Testis (tissue), 2 donors: Measurements from ENCODE around the gene RXYLT1.

ENCODE experiments used
- POLR2A ChIP-seq: fragments of 450-650 bp; IDR thresholded peaks from one replicate; pipeline ENCODE4 v1.6.1; 2017; ENCODE audit warnings: antibody characterized with exemption, mild to moderate bottlenecking, moderate library complexity
- TF ChIP-seq, protein P1 (sequence below), 3 experiments: fragments of 450-650 bp in 2 of 3; fragments of 200-600 bp in 1 of 3; sonication (generic) in 1 of 3; IDR thresholded peaks; one replicate each; pipeline ENCODE4 v1.5.1; 2016 to 2019; ENCODE audit warnings: antibody characterized with exemption in 3 of 3, mild to moderate bottlenecking in 2 of 3, moderate library complexity in 1 of 3

DNA sequence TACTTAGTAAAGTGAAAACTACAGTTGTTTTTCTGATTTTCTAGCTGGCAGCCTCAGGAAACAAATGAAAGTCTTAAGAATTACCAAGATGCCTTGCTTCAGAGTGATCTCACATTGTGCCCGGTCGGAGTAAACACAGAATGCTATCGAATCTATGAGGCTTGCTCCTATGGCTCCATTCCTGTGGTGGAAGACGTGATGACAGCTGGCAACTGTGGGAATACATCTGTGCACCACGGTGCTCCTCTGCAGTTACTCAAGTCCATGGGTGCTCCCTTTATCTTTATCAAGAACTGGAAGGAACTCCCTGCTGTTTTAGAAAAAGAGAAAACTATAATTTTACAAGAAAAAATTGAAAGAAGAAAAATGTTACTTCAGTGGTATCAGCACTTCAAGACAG lies 28.9 kb downstream of the RXYLT1 start:
- TF ChIP-seq, protein P1, sequence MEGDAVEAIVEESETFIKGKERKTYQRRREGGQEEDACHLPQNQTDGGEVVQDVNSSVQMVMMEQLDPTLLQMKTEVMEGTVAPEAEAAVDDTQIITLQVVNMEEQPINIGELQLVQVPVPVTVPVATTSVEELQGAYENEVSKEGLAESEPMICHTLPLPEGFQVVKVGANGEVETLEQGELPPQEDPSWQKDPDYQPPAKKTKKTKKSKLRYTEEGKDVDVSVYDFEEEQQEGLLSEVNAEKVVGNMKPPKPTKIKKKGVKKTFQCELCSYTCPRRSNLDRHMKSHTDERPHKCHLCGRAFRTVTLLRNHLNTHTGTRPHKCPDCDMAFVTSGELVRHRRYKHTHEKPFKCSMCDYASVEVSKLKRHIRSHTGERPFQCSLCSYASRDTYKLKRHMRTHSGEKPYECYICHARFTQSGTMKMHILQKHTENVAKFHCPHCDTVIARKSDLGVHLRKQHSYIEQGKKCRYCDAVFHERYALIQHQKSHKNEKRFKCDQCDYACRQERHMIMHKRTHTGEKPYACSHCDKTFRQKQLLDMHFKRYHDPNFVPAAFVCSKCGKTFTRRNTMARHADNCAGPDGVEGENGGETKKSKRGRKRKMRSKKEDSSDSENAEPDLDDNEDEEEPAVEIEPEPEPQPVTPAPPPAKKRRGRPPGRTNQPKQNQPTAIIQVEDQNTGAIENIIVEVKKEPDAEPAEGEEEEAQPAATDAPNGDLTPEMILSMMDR (IDR thresholded peaks at IDR 0.05) = no peak
- no peak for TF ChIP-seq POLR2A
